ENCODE results near the gene CLVS2.

Gene CLVS2

GRCh38 chr6:122995921-122996793, at the start of gene CLVS2:
TSS of gene CLVS2 (plus strand) at chr6:122996235. CDS start at chr6:122997778, 1,543 bp downstream.
- no peak for DNase-seq (ENCODE audit: low read depth in 3 of 3, low spot score in 1 of 3)

- no peak for DNase-seq (ENCODE audit: low read depth in 3 of 3, low spot score in 1 of 3)
These were observed 48.7 kb upstream of the CLVS2 start for GRCh38 chr6:122947355-122947754.

- DNase-seq (ENCODE audit: low read depth in 3 of 3, low spot score in 1 of 3), result no peak
These were observed 42.3 kb upstream of the CLVS2 start for GRCh38 chr6:122953766-122954165.

GRCh38 chr6:122956376-122956775, 39.7 kb upstream of the CLVS2 start:
- DNase-seq (ENCODE audit: low read depth in 3 of 3, low spot score in 1 of 3), result no peak

- no peak for DNase-seq (ENCODE audit: low read depth in 3 of 3, low spot score in 1 of 3)
These were observed 33.9 kb upstream of the CLVS2 start for GRCh38 chr6:122962000-122962624.

GRCh38 chr6:122969999-122970533, 26.0 kb upstream of the CLVS2 start:
- DNase-seq (ENCODE audit: low read depth in 3 of 3, low spot score in 1 of 3), result no peak

- DNase-seq (ENCODE audit: low read depth in 3 of 3, low spot score in 1 of 3), result no peak
These were observed 18.9 kb upstream of the CLVS2 start for GRCh38 chr6:122977180-122977579.

GRCh38 chr6:122984393-122984792, 11.6 kb upstream of the CLVS2 start:
- no peak for DNase-seq (ENCODE audit: low read depth in 3 of 3, low spot score in 1 of 3)

- no peak for DNase-seq (ENCODE audit: low read depth in 3 of 3, low spot score in 1 of 3)
These were observed 1.8 kb upstream of the CLVS2 start for GRCh38 chr6:122994256-122994655.

GRCh38 chr6:122996794-122997505, 915 bp downstream of the CLVS2 start:
- DNase-seq (ENCODE audit: low read depth in 3 of 3, low spot score in 1 of 3), result no peak

GRCh38 chr6:122997541-122998150, 1.6 kb downstream of the CLVS2 start:
- no peak for DNase-seq (ENCODE audit: low read depth in 3 of 3, low spot score in 1 of 3)

- DNase-seq (ENCODE audit: low read depth in 3 of 3, low spot score in 1 of 3), result no peak
These were observed 2.5 kb downstream of the CLVS2 start for GRCh38 chr6:122998403-122998975.

- no peak for DNase-seq (ENCODE audit: low read depth in 3 of 3, low spot score in 1 of 3)
These were observed 4.3 kb downstream of the CLVS2 start for GRCh38 chr6:123000244-123000770.

GRCh38 chr6:123001540-123001939, 5.5 kb downstream of the CLVS2 start:
- no peak for DNase-seq (ENCODE audit: low read depth in 3 of 3, low spot score in 1 of 3)

GRCh38 chr6:123007885-123008284, 11.8 kb downstream of the CLVS2 start:
- no peak for DNase-seq (ENCODE audit: low read depth in 3 of 3, low spot score in 1 of 3)

GRCh38 chr6:123009059-123009458, 13.0 kb downstream of the CLVS2 start:
- no peak for DNase-seq (ENCODE audit: low read depth in 3 of 3, low spot score in 1 of 3)

GRCh38 chr6:123014835-123015234, 18.8 kb downstream of the CLVS2 start:
- DNase-seq (ENCODE audit: low read depth in 3 of 3, low spot score in 1 of 3), result no peak

- no peak for DNase-seq (ENCODE audit: low read depth in 3 of 3, low spot score in 1 of 3)
These were observed 20.5 kb downstream of the CLVS2 start for GRCh38 chr6:123016431-123017103.

GRCh38 chr6:123017104-123017682, 21.2 kb downstream of the CLVS2 start:
- DNase-seq (ENCODE audit: low read depth in 3 of 3, low spot score in 1 of 3), result no peak

- DNase-seq (ENCODE audit: low read depth in 3 of 3, low spot score in 1 of 3), result no peak
These were observed 26.9 kb downstream of the CLVS2 start for GRCh38 chr6:123022975-123023374.

Measured in stimulated activated CD4-positive, alpha-beta T cell treated with anti-CD3 and anti-CD28 coated beads, TNF-alpha, amount 100 ng/mL, for 1 hour (primary cell).